ENCODE data around the gene MFSD8. TPM values are rescaled to one million over a fixed set of nuclear protein-coding genes. Genes with fewer than 3 reads are reported as not detected.
"Not testable (repeated sequence)": the region's sequence is repeated elsewhere in the genome, so short reads cannot be mapped to it uniquely, and the experiment has no call there.

MFSD8 gene
- total RNA-seq, 1 experiment from 2014 or later, result 17.7 TPM

DNA sequence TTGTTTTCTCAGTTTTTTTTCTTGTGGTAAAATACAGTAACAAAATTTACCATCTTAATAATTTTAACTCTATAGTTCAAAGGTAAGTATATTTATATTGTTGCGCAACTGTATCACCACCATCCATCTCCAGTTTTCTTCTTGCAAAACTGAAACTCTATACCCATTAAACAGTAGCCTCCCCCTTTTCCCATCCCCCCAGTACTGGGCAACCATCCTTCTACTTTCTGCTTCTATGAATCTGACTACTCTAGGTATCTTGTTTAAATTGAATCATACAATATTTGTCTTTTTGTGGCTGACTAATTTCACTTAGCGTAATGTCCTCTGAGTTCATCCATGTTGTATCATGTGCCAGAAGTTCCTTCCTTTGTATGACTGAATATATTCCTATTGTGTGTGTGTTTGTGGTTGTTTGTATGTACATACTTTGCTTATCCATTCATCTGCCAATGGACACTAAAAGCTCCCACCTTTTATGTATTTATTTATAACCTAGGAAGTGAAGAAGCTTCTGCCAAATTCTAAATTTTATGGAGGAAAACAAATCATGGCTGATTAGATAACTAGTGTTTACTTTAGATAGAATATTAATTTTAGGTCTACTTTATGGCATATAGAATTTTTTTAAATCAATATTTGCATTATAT is 10.3 kb upstream of the MFSD8 start:
- Mint-ChIP-seq H3K4me1 (ENCODE audit: insufficient read depth, unreplicated experiment) (peaks cover 6% of the 10 kb centered on the region), H3K27me3 (ENCODE audit: insufficient read depth, unreplicated experiment) (no peaks in the 10 kb centered on the region), H3K9me3 (ENCODE audit: unreplicated experiment) (no peaks in the 10 kb centered on the region), H3K27ac (ENCODE audit: low read depth, unreplicated experiment) (no peak overlapping the region), H3K4me3 (ENCODE audit: unreplicated experiment) (no peak overlapping the region), H3K36me3 (ENCODE audit: insufficient read depth, unreplicated experiment) (peaks cover 8% of the 10 kb centered on the region)
- CTCF ChIA-PET, result interaction anchor here (0.7 kb wide), 1 partner anchor 14 kb away, joined by 3 read pairs; no protein-coding TSS in a partner anchor
- POLR2A ChIA-PET, result interaction anchor here (0.5 to 3.0 kb wide), 3 partner anchors 10 to 118 kb away, joined by 3 to 11 read pairs (median 3); partner anchors contain the start of genes ABHD18 and MFSD8
- BruUV-seq (replicated peaks), result no TSS peak
- TF ChIP-seq, protein P1, sequence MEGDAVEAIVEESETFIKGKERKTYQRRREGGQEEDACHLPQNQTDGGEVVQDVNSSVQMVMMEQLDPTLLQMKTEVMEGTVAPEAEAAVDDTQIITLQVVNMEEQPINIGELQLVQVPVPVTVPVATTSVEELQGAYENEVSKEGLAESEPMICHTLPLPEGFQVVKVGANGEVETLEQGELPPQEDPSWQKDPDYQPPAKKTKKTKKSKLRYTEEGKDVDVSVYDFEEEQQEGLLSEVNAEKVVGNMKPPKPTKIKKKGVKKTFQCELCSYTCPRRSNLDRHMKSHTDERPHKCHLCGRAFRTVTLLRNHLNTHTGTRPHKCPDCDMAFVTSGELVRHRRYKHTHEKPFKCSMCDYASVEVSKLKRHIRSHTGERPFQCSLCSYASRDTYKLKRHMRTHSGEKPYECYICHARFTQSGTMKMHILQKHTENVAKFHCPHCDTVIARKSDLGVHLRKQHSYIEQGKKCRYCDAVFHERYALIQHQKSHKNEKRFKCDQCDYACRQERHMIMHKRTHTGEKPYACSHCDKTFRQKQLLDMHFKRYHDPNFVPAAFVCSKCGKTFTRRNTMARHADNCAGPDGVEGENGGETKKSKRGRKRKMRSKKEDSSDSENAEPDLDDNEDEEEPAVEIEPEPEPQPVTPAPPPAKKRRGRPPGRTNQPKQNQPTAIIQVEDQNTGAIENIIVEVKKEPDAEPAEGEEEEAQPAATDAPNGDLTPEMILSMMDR (IDR thresholded peaks at IDR 0.05; ENCODE audit: unreplicated experiment), result no peak
- intact Hi-C loops (cut with micrococcal nuclease), result no loop called here
- DNase-seq (ENCODE audit: unreplicated experiment), result peak; percentile 63

DNA sequence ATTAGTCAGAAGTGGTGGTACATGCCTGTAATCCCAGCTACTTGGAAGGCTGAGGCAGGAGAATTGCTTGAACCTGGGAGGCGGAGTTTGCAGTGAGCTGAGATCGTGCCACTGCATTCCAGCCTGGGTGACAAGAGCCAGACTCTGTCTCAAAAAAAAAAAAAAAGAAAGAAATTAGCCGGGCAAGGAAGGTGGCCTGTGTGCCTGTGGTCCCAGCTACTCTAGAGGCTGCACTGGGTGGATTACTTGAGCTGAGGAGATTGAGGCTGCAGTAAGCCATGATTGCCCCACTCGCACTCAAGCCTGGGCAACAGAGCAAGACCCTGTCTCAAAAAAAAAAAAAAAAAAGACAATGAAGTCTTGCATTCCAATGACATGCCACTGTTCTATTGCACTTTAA is 6.0 kb upstream of the MFSD8 start:
- H3K9me3 Mint-ChIP-seq (ENCODE audit: unreplicated experiment); POLR2A ChIA-PET: not testable (repeated sequence)
- CTCF ChIA-PET, result interaction anchor here (0.7 kb wide), 1 partner anchor 1301 kb away, joined by 3 read pairs; no protein-coding TSS in a partner anchor

DNA sequence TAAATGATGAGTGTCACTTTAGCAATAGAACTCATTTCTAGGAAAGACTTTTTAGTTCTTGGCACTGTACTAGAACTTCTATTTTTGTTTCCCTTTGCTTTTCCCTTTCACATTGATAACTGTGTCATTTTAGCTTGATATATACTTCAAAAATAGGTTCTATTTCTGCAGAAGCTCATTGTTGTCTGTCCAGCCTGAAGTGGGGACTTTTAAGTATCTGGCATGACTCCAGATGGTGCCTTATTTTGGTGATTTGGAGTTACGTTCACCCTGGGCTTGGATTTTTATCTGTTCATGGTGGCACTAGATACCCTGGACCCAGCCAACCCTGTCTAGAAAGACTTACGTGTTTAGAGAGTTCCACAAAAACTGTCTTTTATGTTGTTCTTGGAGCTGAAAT is 3.6 kb upstream of the MFSD8 start:
- TF ChIP-seq, protein P1 (IDR thresholded peaks at IDR 0.05; ENCODE audit: unreplicated experiment), result no peak
- intact Hi-C loops (cut with micrococcal nuclease), result no loop called here
- H3K9me3 Mint-ChIP-seq (ENCODE audit: unreplicated experiment), result no peaks in the 10 kb centered on the region
- no peak overlapping the region for H3K4me3 Mint-ChIP-seq (ENCODE audit: unreplicated experiment)
- no TSS peak for BruUV-seq (replicated peaks)
- no peak overlapping the region for H3K27ac Mint-ChIP-seq (ENCODE audit: low read depth, unreplicated experiment)
- ChIA-PET POLR2A (interaction anchor here (0.5 to 1.0 kb wide), 4 partner anchors 9 to 96 kb away, joined by 3 to 4 read pairs (median 3); partner anchors contain the start of gene LARP1B), CTCF (interaction anchor here (0.7 kb wide), 1 partner anchor 256 kb away, joined by 4 read pairs; no protein-coding TSS in a partner anchor)
- peaks cover 5% of the 10 kb centered on the region for H3K4me1 Mint-ChIP-seq (ENCODE audit: insufficient read depth, unreplicated experiment)
- no peaks in the 10 kb centered on the region for H3K27me3 Mint-ChIP-seq (ENCODE audit: insufficient read depth, unreplicated experiment)
- DNase-seq (ENCODE audit: unreplicated experiment), result no peak
- H3K36me3 Mint-ChIP-seq (ENCODE audit: insufficient read depth, unreplicated experiment), result peaks cover 7% of the 10 kb centered on the region

More for the DNA sequence above, 6.0 kb upstream of the MFSD8 start:
- peaks cover 11% of the 10 kb centered on the region for H3K4me1 Mint-ChIP-seq (ENCODE audit: insufficient read depth, unreplicated experiment)
- intact Hi-C loops (cut with micrococcal nuclease); DNase-seq (ENCODE audit: unreplicated experiment); H3K27ac Mint-ChIP-seq (ENCODE audit: low read depth, unreplicated experiment); BruUV-seq (replicated peaks); H3K36me3 Mint-ChIP-seq (ENCODE audit: insufficient read depth, unreplicated experiment); H3K4me3 Mint-ChIP-seq (ENCODE audit: unreplicated experiment); H3K27me3 Mint-ChIP-seq (ENCODE audit: insufficient read depth, unreplicated experiment): not testable (repeated sequence)

DNA sequence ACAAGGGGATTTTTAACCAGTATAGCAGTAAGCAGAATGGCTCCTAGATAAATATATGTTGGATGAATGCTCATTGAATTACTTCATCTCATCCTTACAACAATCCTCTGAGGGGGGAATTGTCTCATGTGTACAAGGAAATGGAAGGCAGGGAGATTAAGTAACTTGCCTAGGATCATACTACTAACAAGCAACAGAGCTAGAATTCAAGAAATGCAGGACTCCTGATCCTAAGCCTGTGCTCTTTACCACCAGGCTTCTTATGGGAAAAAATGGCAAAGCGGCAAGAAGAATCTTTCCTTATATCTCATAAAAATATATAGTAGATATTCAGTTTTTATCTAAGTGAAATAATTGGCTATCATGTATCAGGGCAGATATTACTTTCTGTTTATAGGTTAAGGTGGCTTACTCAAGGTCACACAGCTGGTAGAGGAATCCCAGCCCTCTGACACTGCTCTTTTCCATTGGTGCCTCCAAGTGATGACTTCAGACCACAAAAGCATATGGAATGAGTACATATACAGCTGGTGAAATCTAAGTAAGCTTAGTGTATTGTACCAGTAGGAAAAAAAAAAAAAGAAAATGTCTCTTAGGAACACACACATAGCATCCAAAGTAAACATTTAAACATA is 2.3 kb upstream of the MFSD8 start:
- POLR2A ChIA-PET, result interaction anchor here (0.8 to 1.5 kb wide), 4 partner anchors 9 to 96 kb away, joined by 3 to 6 read pairs (median 4); partner anchors contain the start of gene LARP1B
- Mint-ChIP-seq H3K4me3 (ENCODE audit: unreplicated experiment) (peak overlapping the region; percentile 51), H3K9me3 (ENCODE audit: unreplicated experiment) (no peaks in the 10 kb centered on the region), H3K27me3 (ENCODE audit: insufficient read depth, unreplicated experiment) (no peaks in the 10 kb centered on the region), H3K4me1 (ENCODE audit: insufficient read depth, unreplicated experiment) (peaks cover 5% of the 10 kb centered on the region), H3K27ac (ENCODE audit: low read depth, unreplicated experiment) (no peak overlapping the region), H3K36me3 (ENCODE audit: insufficient read depth, unreplicated experiment) (peaks cover 9% of the 10 kb centered on the region)
- TF ChIP-seq, protein P1 (IDR thresholded peaks at IDR 0.05; ENCODE audit: unreplicated experiment), result no peak
- no TSS peak for BruUV-seq (replicated peaks)
- DNase-seq (ENCODE audit: unreplicated experiment), result no peak
- CTCF ChIA-PET, result interaction anchor here (0.9 kb wide), 2 partner anchors 12 to 30 kb away, joined by 3 read pairs; no protein-coding TSS in a partner anchor
- intact Hi-C loops (cut with micrococcal nuclease), result no loop called here
